Smooth muscle cell (in vitro differentiated cells): ENCODE results near the gene EPHB1. TPM values are rescaled to one million over a fixed set of nuclear protein-coding genes. Genes with fewer than 3 reads are reported as not detected.

ENCODE experiments used
- DNase-seq: peaks from one replicate; lab custom pipeline; 2025; ENCODE audit not compliant: unreplicated experiment; lab: John Stamatoyannopoulos, UW
- H2AFZ ChIP-seq: fragments of 200-600 bp; sonication (generic); 2 replicates; pipeline ENCODE4 v1.6.0; 2016; ENCODE audit warnings: antibody characterized with exemption, low read depth, mild to moderate bottlenecking
- H3F3A ChIP-seq: fragments of 200-600 bp; sonication (generic); 2 replicates; pipeline ENCODE4 v1.6.0; 2017; ENCODE audit warnings: antibody characterized with exemption, low read depth
- H3K27ac ChIP-seq: fragments of 200-600 bp; sonication (generic); 2 replicates; pipeline ENCODE4 v1.5.1; 2016; ENCODE audit warnings: low read depth, mild to moderate bottlenecking
- H3K27me3 ChIP-seq: fragments of 200-600 bp; sonication (generic); 2 replicates; pipeline ENCODE4 v1.6.1; 2016; ENCODE audit warnings: low read depth, mild to moderate bottlenecking
- H3K36me3 ChIP-seq: fragments of 200-600 bp; sonication (generic); 2 replicates; pipeline ENCODE4 v1.5.1; 2016; ENCODE audit warnings: low read depth
- H3K4me1 ChIP-seq: fragments of 200-600 bp; sonication (generic); 2 replicates; pipeline ENCODE4 v1.5.1; 2016; ENCODE audit warnings: low read depth
- H3K4me2 ChIP-seq: fragments of 200-600 bp; sonication (generic); 2 replicates; pipeline ENCODE4 v1.6.0; 2016; ENCODE audit warnings: mild to moderate bottlenecking
- H3K4me3 ChIP-seq: fragments of 200-600 bp; sonication (generic); 2 replicates; pipeline ENCODE4 v1.5.1; 2016; ENCODE audit warnings: mild to moderate bottlenecking
- H3K79me2 ChIP-seq: fragments of 200-600 bp; sonication (generic); 2 replicates; pipeline ENCODE4 v1.6.0; 2016; ENCODE audit warnings: low read depth, mild to moderate bottlenecking
- H3K9ac ChIP-seq: fragments of 200-600 bp; sonication (generic); 2 replicates; pipeline ENCODE4 v1.6.0; 2016; ENCODE audit warnings: low read depth
- H3K9me3 ChIP-seq: fragments of 200-600 bp; sonication (generic); replicated peaks from 2 replicates; pipeline ENCODE4 v1.5.1; 2016; ENCODE audit warnings: low read depth
- H4K20me1 ChIP-seq: fragments of 200-600 bp; sonication (generic); 2 replicates; pipeline ENCODE4 v1.6.0; 2016; ENCODE audit warnings: low read depth
- CTCF ChIP-seq: fragments of 200-600 bp; sonication (generic); IDR thresholded peaks from 2 replicates; pipeline ENCODE4 v1.5.1; 2017; ENCODE audit warnings: borderline replicate concordance, mild to moderate bottlenecking, antibody characterized with exemption; ENCODE audit not compliant: insufficient read depth, poor library complexity, severe bottlenecking
- WGBS: methylation state at CpG from one replicate; pipeline ENCODE4 v1.1.7; 2016; ENCODE audit warnings: low lambda C conversion rate; 5-methylcytosine and 5-hydroxymethylcytosine counted together
- polyA plus RNA-seq: library from polyadenylated mRNA; unstranded; fragments of >200 nt; fragmentation: Nextera tagmentation; extraction: Ambion mirVana; gene quantifications from 2 replicates; pipeline ENCODE4 v1.2.1, GENCODE V29; 2016
- total RNA-seq: library from RNA; depleted of rRNA; stranded (reverse); fragments of >200 nt; gene quantifications from 2 replicates; pipeline ENCODE4 v1.2.3, GENCODE V29; 2014

The EPHB1 gene
- total and polyA plus RNA-seq, 2 experiments from 2014 or later = 2.5 to 2.6 TPM

- H3K4me3 ChIP-seq = no peak overlapping the region
- no peaks in the 10 kb centered on the region for H3K36me3 ChIP-seq
- peaks cover 4% of the 10 kb centered on the region for H3K4me1 ChIP-seq
- H3K27ac ChIP-seq = no peak overlapping the region
- no peaks in the 10 kb centered on the region for H4K20me1 ChIP-seq
- no peak for DNase-seq
- H3K9me3 ChIP-seq = no peaks in the 10 kb centered on the region
- peaks cover 55% of the 10 kb centered on the region for H3K27me3 ChIP-seq
- TF ChIP-seq CTCF = no peak
- H3K4me2 ChIP-seq = no peak overlapping the region
- H2AFZ ChIP-seq = no peak overlapping the region
- H3K79me2 ChIP-seq = no peaks in the 10 kb centered on the region
- H3F3A ChIP-seq = no peaks in the 10 kb centered on the region
- 85% methylated on average over 4 of the region's 4 CpGs for WGBS
- H3K9ac ChIP-seq = no peak overlapping the region
Measured at GRCh38 chr3:134792700-134793099, 2.4 kb upstream of the EPHB1 start.

- DNase-seq = no peak
- no peak for TF ChIP-seq CTCF
- H3K4me2 ChIP-seq = no peak overlapping the region
- H3K36me3 ChIP-seq = no peaks in the 10 kb centered on the region
- no peaks in the 10 kb centered on the region for H3K9me3 ChIP-seq
- no peak overlapping the region for H3K4me3 ChIP-seq
- H4K20me1 ChIP-seq = no peaks in the 10 kb centered on the region
- 85% methylated on average over 4 of the region's 4 CpGs for WGBS
- H3K79me2 ChIP-seq = no peaks in the 10 kb centered on the region
- H3K27ac ChIP-seq = no peak overlapping the region
- H3K9ac ChIP-seq = no peak overlapping the region
- no peaks in the 10 kb centered on the region for H3F3A ChIP-seq
- H3K27me3 ChIP-seq = peaks cover 63% of the 10 kb centered on the region
- H3K4me1 ChIP-seq = peaks cover 4% of the 10 kb centered on the region
- no peak overlapping the region for H2AFZ ChIP-seq
Measured at GRCh38 chr3:134793562-134793961, 1.5 kb upstream of the EPHB1 start.

GRCh38 chr3:134794323-134794722 lies 737 bp upstream of the EPHB1 start:
- no peak overlapping the region for H3K27ac ChIP-seq
- H3K9ac ChIP-seq = no peak overlapping the region
- H4K20me1 ChIP-seq = no peaks in the 10 kb centered on the region
- H3F3A ChIP-seq = no peaks in the 10 kb centered on the region
- DNase-seq = no peak
- no peak overlapping the region for H3K4me3 ChIP-seq
- no peak for TF ChIP-seq CTCF
- 76% methylated on average over 9 of the region's 9 CpGs for WGBS
- peaks cover 4% of the 10 kb centered on the region for H3K4me1 ChIP-seq
- peaks cover 58% of the 10 kb centered on the region for H3K27me3 ChIP-seq
- H3K36me3 ChIP-seq = no peaks in the 10 kb centered on the region
- H3K79me2 ChIP-seq = no peaks in the 10 kb centered on the region
- no peaks in the 10 kb centered on the region for H3K9me3 ChIP-seq
- H2AFZ ChIP-seq = no peak overlapping the region
- no peak overlapping the region for H3K4me2 ChIP-seq

GRCh38 chr3:134795746-134796280 lies 753 bp downstream of the EPHB1 start:
- Histone ChIP-seq H3K9ac (peak overlapping the region; percentile 7), H3F3A (no peaks in the 10 kb centered on the region), H3K4me3 (peak overlapping the region; percentile 69), H3K79me2 (no peaks in the 10 kb centered on the region), H3K4me1 (peaks cover 4% of the 10 kb centered on the region), H4K20me1 (no peaks in the 10 kb centered on the region), H3K9me3 (no peaks in the 10 kb centered on the region), H3K36me3 (no peaks in the 10 kb centered on the region), H3K4me2 (peak overlapping the region; percentile 100), H3K27ac (no peak overlapping the region), H3K27me3 (peaks cover 45% of the 10 kb centered on the region), H2AFZ (peak overlapping the region; percentile 89)
- TF ChIP-seq CTCF = no peak
- no peak for DNase-seq
- WGBS = 1% methylated on average over 49 of the region's 50 CpGs
